ENCODE data around the gene MICB. TPM values are rescaled to one million over a fixed set of nuclear protein-coding genes. Genes with fewer than 3 reads are reported as not detected.
"Not testable (repeated sequence)": the region's sequence is repeated elsewhere in the genome, so short reads cannot be mapped to it uniquely, and the experiment has no call there.

Gene MICB
- polyA plus RNA-seq, 3 donors: 0.53 to 3.3 (median 0.95) TPM

DNA sequence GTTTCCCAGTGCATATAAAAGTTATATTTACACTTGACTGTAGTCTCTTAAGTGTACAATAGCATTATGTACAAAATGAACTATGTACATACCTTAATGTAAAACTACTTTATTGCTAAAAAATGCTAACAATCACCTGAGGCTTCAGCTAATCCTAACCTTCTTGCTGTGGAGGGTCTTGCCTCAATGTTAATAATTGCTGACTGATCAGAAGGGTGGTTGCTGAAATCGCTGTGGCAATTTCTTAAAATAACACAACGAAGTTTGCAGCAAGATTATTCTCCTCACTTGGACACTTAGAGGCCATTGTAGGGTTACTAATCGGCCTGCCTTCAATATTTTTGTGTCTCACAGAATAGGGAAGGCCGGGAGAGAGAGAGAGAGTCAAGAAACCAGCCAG, 24.7 kb upstream of the MICB start:
- no peak overlapping the region for H3K27ac ChIP-seq (ENCODE audit: low read depth, low read length)
- WGBS, 3 donors: 76 to 86% (median 82%) methylated on average over 4 of the region's 4 CpGs

DNA sequence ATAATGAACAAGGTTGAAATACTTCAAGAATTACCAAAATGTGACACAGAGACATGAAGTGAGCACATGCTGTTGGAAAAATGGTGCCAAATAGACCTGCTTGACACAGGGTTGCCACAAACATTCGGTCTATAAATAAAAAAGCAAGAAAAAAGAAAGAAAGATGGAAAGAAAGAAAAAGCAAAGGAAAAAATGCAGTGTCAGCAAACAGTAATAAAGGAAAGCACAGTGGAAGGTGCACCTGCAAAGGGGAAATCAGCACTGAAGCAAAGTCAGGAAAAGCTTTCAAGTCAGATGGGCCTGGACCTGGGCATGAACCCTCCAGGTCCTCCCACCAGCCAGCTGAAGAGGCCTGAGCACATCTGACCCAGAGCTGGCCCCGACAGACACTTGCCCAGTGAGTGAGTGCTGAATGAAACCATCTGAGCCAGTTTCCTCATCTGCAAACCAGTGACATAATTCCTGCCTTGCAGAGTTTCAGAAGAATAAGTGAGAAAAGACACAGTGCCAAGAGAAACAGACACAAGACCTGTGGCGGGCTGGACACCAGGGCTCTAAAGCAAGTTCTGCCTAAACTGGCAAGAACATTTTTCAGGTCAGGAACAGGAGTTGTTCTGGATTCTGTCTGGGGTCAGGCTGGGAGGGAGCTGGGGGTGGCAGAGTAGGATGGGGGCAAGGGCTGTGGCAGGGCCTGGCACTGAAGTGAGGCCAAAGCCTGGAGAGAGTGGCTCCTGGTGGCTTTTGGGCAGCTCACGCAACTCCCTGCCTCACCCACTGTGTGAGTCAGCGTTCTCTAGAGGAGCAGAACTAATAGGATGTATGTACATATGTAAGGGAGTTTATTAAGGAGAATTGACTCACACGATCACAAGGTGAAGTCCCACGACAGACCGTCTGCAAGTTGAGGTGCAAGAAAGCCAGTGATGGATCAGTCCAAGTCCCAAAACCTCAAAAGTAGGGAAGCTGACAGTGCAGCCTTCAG, 23.9 kb upstream of the MICB start:
- 74 to 82% (median 81%) methylated on average over 8 of the region's 8 CpGs for WGBS, 3 donors
- no peak overlapping the region for H3K27ac ChIP-seq (ENCODE audit: low read depth, low read length)

DNA sequence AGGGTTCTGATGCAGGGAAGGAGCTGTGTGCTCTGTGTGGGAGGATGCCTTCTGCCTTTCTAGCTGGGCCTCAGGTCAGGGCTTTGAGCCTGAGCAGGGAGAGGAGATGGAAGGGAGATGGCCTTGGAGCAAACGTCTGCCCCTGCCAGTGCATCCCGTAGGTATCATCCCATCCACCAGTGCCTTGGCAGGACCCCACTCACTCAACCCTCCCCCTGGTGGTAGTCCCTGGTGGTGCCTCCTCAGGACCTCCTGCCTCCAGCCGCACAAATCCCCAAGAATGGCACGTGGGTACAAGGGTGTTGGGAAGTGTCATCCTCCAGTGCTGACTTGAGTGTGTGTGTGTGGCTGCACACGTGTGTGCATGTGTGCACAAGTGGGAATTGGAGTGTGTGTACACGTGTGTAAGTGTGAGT, 23.1 kb upstream of the MICB start:
- 63 to 79% (median 76%) methylated on average over 6 of the region's 6 CpGs for WGBS, 3 donors
- H3K27ac ChIP-seq (ENCODE audit: low read depth, low read length): no peak overlapping the region

DNA sequence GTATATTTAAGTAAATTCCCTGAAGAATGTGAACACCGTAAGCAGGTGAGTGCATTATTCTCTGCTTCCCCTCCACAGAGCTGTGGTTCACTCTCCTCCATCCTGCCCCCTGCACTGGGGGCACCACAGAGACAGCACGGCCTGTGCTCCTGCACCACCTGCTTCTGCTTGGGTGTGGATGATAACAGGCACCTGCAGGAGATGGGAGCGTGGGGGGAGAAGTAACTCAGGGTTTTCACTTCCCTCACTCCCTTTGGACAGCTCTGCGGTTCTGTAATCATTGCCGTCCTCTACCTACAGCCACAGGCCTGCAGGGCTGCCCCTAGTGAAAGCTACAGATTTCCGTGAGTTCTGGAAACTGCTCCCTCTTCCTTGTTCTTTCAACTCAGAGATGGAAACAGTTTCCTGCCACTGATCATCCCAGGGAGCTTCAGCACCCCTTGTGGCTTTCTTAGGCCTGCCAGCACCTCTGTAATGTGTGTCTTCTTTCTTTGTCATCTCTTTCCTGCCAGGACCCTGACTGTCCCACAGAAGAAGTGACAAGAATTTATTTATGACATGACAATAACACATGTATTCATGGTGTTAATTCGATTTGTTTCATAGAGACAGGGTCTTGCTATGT, 21.3 kb upstream of the MICB start:
- 62 to 69% (median 62%) methylated on average over 7 of the region's 7 CpGs for WGBS, 3 donors
- no peak overlapping the region for H3K27ac ChIP-seq (ENCODE audit: low read depth, low read length)

DNA sequence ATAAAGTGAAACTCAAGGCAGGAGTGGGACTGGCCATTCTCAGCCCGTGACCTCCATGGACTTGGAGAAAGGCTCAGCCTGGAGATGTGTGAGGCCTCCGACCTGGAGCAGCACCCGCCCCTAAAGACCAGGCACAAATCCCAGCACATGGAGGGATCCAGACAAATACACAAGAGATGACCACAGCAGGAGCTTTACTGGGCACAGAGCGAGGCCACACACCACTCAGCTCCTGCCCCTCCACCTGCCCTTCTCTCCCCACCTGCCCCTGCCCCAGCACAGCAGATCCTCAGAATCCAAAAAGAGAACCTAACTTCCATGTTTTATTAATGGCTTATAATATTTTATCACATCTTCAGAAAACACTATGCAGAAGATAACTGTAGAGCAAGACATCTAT, 20.4 kb upstream of the MICB start:
- H3K27ac ChIP-seq (ENCODE audit: low read depth, low read length): no peak overlapping the region
- WGBS, 3 donors: 86 to 96% (median 92%) methylated on average over 4 of the region's 4 CpGs

DNA sequence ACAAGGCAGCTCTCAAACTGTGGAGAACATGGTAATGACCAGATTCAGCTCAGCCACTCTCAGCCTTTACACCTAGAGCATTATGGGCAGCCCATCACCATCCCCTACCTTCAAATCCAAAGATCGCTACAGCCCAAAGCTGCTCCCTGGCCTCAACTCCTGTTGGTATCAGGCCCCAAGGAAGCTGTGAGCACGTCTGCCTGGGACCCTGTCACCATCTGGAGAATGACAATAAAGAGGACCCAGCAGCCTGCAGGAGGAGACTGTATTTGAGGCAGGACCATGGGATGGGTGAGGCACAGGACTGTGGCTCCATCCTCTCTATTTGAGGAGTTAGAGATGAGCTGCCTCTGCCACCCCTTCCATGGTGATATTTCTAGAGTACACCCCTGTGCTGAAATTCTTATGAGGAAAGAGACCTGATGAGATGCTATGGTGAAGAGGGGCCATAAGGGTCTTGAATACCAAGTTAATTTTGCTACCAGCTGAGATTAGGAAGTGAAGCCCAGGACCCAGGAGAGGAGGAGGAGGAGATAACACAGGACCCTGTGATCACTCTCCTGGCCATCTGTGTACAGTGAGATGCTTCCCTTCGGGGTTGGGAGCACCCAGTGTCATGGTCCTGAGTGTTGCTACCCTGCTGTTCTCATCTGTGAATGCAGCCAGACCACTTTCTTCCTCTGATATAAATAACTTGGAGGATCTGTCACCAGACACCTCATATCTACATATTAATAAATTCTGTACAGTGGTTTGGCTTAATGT, 19.6 kb upstream of the MICB start:
- whole genome bisulfite sequencing, 3 donors: 49 to 77% (median 55%) methylated on average over 3 of the region's 3 CpGs
- H3K27ac ChIP-seq (ENCODE audit: low read depth, low read length): no peak overlapping the region

DNA sequence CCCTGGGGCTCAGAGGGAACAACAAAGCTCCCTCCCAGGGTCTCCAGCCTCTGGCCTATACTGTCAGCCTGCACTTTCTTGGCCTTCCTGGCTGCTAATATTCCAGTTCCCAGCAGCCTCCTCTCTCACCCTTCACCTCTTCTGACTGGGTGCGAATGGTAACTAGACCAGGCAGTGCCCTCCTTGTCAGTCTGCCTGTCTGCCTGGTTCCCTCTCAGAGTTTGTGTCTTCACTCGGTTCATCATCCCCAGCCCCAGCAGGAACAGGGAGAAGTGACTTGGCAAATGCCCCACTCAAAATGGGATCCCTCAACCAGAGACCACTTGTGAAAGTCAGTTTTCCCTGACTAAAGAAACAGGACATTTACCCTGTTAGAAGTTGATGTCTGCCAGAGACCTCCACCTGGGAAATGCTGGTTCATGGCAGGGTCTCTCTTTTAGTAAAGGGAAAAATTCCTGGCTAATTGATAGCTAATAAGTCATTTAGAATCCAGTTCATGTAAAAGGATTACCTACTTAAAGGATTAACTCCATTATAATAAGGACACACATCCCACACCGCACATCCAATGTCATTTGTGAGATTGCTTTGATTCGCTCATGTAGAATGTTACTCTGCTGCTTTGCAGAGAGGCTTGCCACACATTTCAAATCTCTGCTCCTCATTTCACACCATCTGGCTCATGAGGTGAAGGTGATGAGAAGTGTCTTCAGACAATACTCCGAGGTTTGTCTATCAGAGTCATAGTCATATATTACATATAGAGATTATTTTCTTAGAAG, 18.6 kb upstream of the MICB start:
- H3K27ac ChIP-seq (ENCODE audit: low read depth, low read length): no peak overlapping the region
- 88 to 92% (median 89%) methylated on average over 5 of the region's 5 CpGs for WGBS, 3 donors

DNA sequence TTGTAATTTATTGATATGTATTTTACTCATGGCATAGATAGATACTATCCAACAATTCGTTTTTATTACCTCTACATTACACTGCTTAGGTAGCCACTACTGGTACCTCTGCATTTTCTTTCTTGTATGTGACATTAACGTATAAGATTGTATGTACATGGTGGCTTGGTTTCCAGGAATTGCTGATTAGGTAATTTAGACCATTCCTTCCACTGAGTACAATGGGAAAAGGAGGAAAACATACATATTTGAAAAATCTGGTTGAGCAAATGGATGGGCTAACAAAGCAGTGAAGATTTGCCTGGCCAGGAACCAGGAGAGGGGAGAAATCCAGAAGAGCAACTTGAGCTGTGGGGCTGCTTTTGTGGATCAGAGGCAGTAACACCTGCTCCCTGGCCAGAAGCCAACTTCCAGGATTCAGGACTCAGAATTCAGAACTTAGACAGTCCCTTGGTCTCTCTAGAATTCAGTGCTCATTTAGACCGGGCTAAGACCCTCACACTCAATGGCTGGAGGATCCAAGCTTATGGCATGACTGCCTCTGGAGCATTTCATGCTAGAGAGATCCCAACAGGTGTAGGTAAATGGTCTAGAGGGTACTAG, 17.9 kb upstream of the MICB start:
- WGBS, 3 donors: 49 to 78% (median 62%) methylated on average over 3 of the region's 3 CpGs
- no peak overlapping the region for H3K27ac ChIP-seq (ENCODE audit: low read depth, low read length)

DNA sequence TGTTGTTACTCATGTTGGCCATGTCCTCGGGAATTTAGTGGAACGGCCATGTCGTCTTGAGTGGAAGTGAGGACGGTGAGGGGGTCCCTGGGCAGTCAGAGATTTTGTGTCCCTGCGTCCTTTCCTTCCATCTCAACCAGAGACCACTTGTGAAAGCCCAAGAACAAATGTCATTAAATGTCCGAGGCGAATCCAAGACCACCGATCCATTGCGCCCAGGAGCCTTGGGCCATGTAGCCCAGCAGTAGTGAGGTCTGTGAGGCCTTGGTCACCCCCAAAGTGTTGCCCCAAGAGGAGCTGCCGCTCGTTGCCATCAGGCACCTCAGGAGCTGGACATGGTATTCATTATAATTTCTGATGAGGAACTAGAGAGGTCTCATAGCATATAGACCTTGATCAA, 17.4 kb upstream of the MICB start:
- WGBS, 3 donors: 83 to 92% (median 85%) methylated on average over 11 of the region's 11 CpGs

DNA sequence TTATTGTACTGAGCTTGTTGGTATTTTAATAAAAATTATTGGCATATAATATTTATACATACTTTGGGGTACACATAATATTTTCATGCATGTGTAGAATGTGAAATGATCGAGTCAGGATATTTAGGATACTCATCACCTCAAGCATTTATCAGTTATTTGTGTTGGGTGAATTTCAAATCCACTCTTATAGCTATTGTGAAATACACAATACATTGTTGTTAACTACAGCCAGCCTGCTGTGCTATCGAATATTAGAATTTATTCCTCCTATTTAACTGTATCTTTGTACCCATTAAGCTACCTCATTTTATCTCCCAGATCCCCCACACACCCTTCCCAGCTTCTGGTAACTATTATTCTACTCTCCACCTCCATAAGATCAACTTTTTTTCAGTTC, 14.6 kb upstream of the MICB start:
- no peak overlapping the region for H3K27ac ChIP-seq (ENCODE audit: low read depth, low read length)
- 58 to 93% (median 67%) methylated on average over 2 of the region's 2 CpGs for WGBS, 3 donors

More for the DNA sequence above, 17.4 kb upstream of the MICB start:
- no peak overlapping the region for H3K27ac ChIP-seq (ENCODE audit: low read depth, low read length)

DNA sequence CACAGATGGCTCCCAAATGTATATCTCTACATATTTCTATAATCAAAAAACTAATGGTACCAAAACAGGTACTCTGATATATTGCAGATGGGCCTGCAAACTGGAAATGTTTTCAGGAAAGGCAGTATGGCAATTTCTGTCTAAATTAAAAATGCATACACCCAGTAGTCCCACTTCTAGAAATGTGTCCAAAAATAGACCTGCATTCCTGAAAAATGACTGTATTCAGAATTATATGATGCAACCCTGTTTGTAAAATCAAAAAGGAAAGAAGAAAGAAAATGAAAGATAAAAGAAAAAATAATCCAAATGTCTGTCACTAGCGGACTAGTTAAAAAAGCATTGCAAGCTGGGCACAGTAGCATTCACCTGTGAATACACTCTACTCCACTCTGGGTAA, 12.9 kb upstream of the MICB start:
- no peak overlapping the region for H3K27ac ChIP-seq (ENCODE audit: low read depth, low read length)
- WGBS, 3 donors: 69 to 97% (median 81%) methylated on average over 1 of the region's 1 CpG

DNA sequence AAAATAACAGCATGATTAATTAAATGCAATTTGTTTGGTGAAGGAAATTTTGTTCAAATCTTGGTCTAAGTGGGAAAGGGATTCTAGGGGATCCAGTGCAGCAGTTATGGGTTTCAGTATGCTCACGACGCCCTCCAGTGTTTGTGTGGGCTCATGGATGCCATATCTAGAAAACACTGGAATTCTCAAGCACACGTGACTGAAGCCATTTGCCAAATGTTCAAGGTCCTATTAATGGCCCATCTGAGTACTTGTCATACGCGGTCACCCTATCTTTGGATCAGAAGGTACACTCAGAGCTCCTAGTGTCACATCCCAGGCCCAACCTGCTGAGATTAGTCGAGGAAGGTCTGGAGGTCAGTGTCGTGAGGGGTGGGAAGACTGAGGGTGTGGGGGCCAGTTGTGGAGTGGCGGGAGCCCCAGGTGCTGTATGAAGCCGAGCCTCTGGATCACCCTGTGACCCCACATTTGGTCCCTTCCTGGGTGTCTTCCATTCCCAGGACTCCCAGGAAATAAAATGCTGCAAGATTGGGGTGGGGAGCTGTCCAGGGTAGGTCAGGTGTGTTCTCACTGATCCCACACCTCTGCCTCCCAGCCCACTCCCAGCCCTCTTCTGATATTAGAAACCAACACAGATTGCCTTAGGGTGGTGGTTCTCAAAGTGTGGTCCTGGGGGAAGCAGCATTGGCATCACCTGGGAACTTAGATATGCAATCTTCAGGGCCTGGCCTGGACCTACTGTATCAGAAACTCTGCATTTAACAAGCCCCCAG, 11.7 kb upstream of the MICB start:
- WGBS, 3 donors: no CpG with 5 or more reads among the region's 9 CpGs

DNA sequence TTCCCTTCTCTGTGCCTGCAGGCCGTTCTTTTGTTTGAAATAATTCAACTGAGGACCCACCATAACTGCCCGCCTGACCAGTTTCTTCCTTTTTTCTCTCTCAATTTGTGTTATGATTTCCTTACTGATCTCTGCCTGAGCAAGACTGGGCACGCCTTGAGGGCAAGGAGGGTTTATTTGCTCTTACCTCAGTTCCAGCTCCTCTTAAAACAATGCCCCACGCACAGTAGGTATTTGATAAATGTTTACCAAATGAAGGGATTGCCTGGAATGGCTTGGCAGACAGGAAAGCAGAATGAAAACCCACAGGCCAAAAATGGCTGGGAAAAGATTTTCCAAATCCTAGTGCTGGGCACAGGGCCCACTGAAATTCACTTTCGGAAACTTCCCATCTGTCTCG, 10.3 kb upstream of the MICB start:
- 74 to 80% (median 80%) methylated on average over 6 of the region's 6 CpGs for WGBS, 3 donors
- not testable (repeated sequence) for H3K27ac ChIP-seq (ENCODE audit: low read depth, low read length)

More for the DNA sequence above, 11.7 kb upstream of the MICB start:
- H3K27ac ChIP-seq (ENCODE audit: low read depth, low read length): not testable (repeated sequence)

DNA sequence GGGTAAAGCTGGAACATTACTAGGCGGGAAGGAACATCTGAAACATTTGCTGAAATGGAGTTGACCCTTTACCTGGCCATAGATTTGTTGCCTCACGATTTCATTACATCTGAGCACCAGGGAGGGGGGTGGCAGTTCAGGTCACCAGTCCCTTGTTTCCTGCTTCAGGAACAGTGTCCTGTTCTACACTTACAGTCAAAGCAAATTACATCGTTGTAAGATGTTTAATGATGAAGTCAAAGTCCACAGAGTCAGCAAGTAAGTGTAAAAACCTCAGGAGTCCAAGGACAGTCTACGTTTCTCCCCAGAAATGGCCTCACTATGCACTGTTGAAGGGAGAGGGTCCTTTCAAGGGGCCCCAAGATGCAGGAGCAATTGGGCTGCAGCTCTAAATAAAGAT, 8.9 kb upstream of the MICB start:
- no peak overlapping the region for H3K27ac ChIP-seq (ENCODE audit: low read depth, low read length)
- WGBS, 3 donors: 52 to 84% (median 77%) methylated on average over 4 of the region's 4 CpGs

DNA sequence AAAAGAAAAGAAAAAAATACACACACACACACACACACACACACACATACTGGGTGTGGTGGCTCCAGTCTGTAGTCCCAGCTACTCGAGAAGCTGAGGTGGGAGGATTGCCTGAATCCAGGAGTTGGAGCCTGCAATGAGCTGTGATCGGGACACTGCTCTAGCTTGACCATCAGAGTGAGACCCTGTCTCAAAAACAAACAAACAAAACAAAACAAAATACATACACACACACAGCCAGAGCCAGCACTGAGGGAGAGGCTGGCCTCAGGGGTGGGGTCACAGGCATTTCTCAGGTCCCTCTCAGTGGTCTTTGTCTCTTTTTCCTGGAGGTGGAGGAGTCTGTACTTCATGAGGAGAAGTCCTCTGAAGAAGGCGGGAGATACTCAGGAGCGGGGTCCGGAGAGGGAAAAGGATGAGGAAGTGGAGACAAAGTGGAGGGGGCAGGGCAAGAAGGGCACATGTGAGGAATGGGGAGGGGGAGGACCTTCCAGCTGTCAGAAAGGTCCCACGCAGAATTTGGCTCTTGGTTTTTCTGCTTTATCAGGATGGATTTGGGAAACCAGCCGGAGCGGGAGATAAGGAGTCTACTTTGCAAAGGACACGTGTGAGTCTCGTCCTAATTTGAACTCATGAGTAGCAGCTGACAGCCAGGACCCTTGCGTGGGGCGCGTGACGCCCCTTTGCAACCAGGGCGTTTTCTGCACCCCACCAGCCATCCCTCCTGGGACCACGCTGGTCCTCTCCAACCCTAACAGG, 7.7 kb upstream of the MICB start:
- 56 to 71% (median 59%) methylated on average over 14 to 15 of the region's 16 CpGs for WGBS, 3 donors
- no peak overlapping the region for H3K27ac ChIP-seq (ENCODE audit: low read depth, low read length)

DNA sequence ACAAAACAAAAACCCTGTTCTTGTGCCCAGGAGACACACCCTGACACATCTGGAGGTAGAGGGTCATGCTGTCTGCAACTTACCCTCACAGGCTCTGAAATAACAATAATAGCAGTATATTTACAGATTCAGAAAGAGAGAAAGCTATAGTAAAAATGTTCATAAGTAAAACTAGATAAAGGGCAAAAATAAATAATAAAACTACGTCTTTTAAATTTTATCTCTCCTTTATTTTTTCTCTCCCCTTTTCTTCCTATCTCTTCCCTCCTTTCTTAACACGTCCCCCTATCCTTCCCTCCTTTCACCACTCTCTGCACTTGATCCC, 4.4 kb upstream of the MICB start:
- H3K27ac ChIP-seq (ENCODE audit: low read depth, low read length): not testable (repeated sequence)
- WGBS, 3 donors: 0 to 5% (median 2%) methylated on average over 2 of the region's 2 CpGs

All from adipose tissue (tissue), 3 donors.